ENCODE measurements around the gene MYLK. TPM values are rescaled to one million over a fixed set of nuclear protein-coding genes. Genes with fewer than 3 reads are reported as not detected.

Gene MYLK
- total and polyA plus RNA-seq, 4 donors, result 17.1 to 158 (median 41.9) TPM

DNA sequence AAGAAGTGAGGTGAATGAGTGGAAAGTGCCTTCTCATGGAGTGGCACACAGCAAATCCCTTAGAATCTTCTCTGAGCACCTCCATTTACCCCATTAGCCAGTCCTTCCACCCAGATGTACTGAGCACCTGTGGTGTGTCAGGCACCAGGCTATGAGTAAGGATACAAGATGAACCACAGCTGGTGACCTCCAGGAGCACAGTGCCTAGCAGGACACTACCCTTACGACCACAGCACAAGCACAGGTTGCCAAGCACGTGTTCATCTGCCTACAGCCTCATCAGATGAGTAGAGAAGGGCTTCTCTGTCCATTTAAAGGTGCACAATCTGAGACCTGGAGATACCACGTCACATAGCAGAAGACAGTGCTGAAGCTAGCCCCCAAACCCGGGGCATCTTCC, 6.2 kb downstream of the MYLK start:
- WGBS, result 88% methylated on average over 4 of the region's 4 CpGs
- TF ChIP-seq NR2F2 (IDR thresholded peaks at IDR 0.05) (no peak), HNF4G (IDR thresholded peaks at IDR 0.05) (no peak), GABPA (IDR thresholded peaks at IDR 0.05 in 1 of 2, conservative IDR thresholded peaks at IDR 0.05 in 1 of 2) (no peak), EGR1 (IDR thresholded peaks at IDR 0.05; ENCODE audit: low read depth in 2 of 2) (no peak), SP1 (IDR thresholded peaks at IDR 0.05) (no peak), HNF4A (conservative IDR thresholded peaks at IDR 0.05) (no peak), FOXA2 (IDR thresholded peaks at IDR 0.05) (no peak), RXRA (IDR thresholded peaks at IDR 0.05) (no peak)
- TF ChIP-seq, protein P1, sequence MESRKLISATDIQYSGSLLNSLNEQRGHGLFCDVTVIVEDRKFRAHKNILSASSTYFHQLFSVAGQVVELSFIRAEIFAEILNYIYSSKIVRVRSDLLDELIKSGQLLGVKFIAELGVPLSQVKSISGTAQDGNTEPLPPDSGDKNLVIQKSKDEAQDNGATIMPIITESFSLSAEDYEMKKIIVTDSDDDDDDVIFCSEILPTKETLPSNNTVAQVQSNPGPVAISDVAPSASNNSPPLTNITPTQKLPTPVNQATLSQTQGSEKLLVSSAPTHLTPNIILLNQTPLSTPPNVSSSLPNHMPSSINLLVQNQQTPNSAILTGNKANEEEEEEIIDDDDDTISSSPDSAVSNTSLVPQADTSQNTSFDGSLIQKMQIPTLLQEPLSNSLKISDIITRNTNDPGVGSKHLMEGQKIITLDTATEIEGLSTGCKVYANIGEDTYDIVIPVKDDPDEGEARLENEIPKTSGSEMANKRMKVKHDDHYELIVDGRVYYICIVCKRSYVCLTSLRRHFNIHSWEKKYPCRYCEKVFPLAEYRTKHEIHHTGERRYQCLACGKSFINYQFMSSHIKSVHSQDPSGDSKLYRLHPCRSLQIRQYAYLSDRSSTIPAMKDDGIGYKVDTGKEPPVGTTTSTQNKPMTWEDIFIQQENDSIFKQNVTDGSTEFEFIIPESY (IDR thresholded peaks at IDR 0.05), result no peak
- H3K36me3 ChIP-seq (ENCODE audit: control insufficient read depth in 4 of 4, insufficient read depth in 3 of 4, low read depth in 1 of 4, low read length in 3 of 4), result no peaks in the 10 kb centered on the region
- peaks cover 0 to 13% (median under 1%) of the 10 kb centered on the region in 4 donors for H3K4me1 ChIP-seq (ENCODE audit: control insufficient read depth in 4 of 4, insufficient read depth in 4 of 4, low read length in 3 of 4)
- H3K27ac ChIP-seq (ENCODE audit: low read depth in 1 of 2, low read length in 2 of 2), result no peak overlapping the region
- no peak overlapping the region for H3K4me3 ChIP-seq (ENCODE audit: low read depth in 1 of 3, low read length in 3 of 3)
- no peaks in the 10 kb centered on the region for H3K9me3 ChIP-seq (ENCODE audit: control insufficient read depth in 4 of 4, low read length in 3 of 4)
- H3K9ac ChIP-seq (ENCODE audit: low read depth in 1 of 2, low read length in 2 of 2), result no peak overlapping the region
- H3K27me3 ChIP-seq (ENCODE audit: control insufficient read depth in 4 of 4, insufficient read depth in 4 of 4, low read length in 3 of 4), result no peaks in the 10 kb centered on the region
- no peak for DNase-seq (ENCODE audit: low spot score)

GRCh38 chr3:123877466-123877865, 6.7 kb downstream of the MYLK start:
- Histone ChIP-seq H3K9me3 (ENCODE audit: control insufficient read depth in 4 of 4, low read length in 3 of 4) (no peaks in the 10 kb centered on the region), H3K27me3 (ENCODE audit: control insufficient read depth in 4 of 4, insufficient read depth in 4 of 4, low read length in 3 of 4) (no peaks in the 10 kb centered on the region), H3K4me3 (ENCODE audit: low read depth in 1 of 3, low read length in 3 of 3) (no peak overlapping the region), H3K9ac (ENCODE audit: low read depth in 1 of 2, low read length in 2 of 2) (no peak overlapping the region), H3K36me3 (ENCODE audit: control insufficient read depth in 4 of 4, insufficient read depth in 3 of 4, low read depth in 1 of 4, low read length in 3 of 4) (no peaks in the 10 kb centered on the region), H3K4me1 (ENCODE audit: control insufficient read depth in 4 of 4, insufficient read depth in 4 of 4, low read length in 3 of 4) (peaks cover 0 to 17% (median 0%) of the 10 kb centered on the region in 4 donors), H3K27ac (ENCODE audit: low read depth in 1 of 2, low read length in 2 of 2) (no peak overlapping the region)
- TF ChIP-seq FOXA1 (IDR thresholded peaks at IDR 0.05) (no peak), TAF1 (conservative IDR thresholded peaks at IDR 0.05) (no peak), NR2F2 (IDR thresholded peaks at IDR 0.05) (no peak), FOXA2 (IDR thresholded peaks at IDR 0.05) (no peak), GABPA (IDR thresholded peaks at IDR 0.05 in 1 of 2, conservative IDR thresholded peaks at IDR 0.05 in 1 of 2) (no peak), ATF3 (IDR thresholded peaks at IDR 0.05) (no peak), EGR1 (IDR thresholded peaks at IDR 0.05; ENCODE audit: low read depth in 2 of 2) (no peak), MAX (IDR thresholded peaks at IDR 0.05) (no peak), RAD21 (IDR thresholded peaks at IDR 0.05) (no peak), HNF4A (conservative IDR thresholded peaks at IDR 0.05) (no peak), RXRA (IDR thresholded peaks at IDR 0.05) (no peak), SP1 (IDR thresholded peaks at IDR 0.05) (no peak), CTCF (IDR thresholded peaks at IDR 0.05; ENCODE audit: low read depth, low read length, missing input control) (no peak), HNF4G (IDR thresholded peaks at IDR 0.05) (no peak), REST (IDR thresholded peaks at IDR 0.05) (no peak), JUND (IDR thresholded peaks at IDR 0.05) (no peak), YY1 (IDR thresholded peaks at IDR 0.05) (no peak)
- TF ChIP-seq, protein P1 (IDR thresholded peaks at IDR 0.05), result no peak
- DNase-seq (ENCODE audit: low spot score), result no peak
- WGBS, result 82% methylated on average over 4 of the region's 4 CpGs

Measured in liver (tissue), 9 donors.